Left renal cortex interstitium (tissue), 4 donors: ENCODE data around the gene DSCAML1. TPM values are rescaled to one million over a fixed set of nuclear protein-coding genes. Genes with fewer than 3 reads are reported as not detected.

Experiments used
- DNase-seq, 4 donors: peaks; one replicate each; pipeline ENCODE4 v3.0.0-alpha.2; 2013; ENCODE audit warnings: low read depth in 4 of 4, low spot score in 2 of 4, missing footprints in 1 of 4
- polyA plus RNA-seq, 4 donors: library from polyadenylated mRNA; unstranded; fragments of 120-200 nt; gene quantifications; one replicate each; pipeline ENCODE4 v1.2.1, GENCODE V29; 2013; ENCODE audit not compliant: insufficient read length in 4 of 4

Gene DSCAML1
- polyA plus RNA-seq, 4 donors: 1.3 to 4.0 (median 2.0) TPM

GRCh38 chr11:117483372-117483771, 313.6 kb downstream of the DSCAML1 start:
- DNase-seq: no peak

GRCh38 chr11:117482881-117483280, 314.1 kb downstream of the DSCAML1 start:
- DNase-seq: no peak

- no peak for DNase-seq
Measured at GRCh38 chr11:117481885-117482284, 315.1 kb downstream of the DSCAML1 start.

GRCh38 chr11:117481036-117481435, 316.0 kb downstream of the DSCAML1 start:
- no peak for DNase-seq

- DNase-seq: no peak
Measured at GRCh38 chr11:117480221-117480620, 316.8 kb downstream of the DSCAML1 start.

- no peak for DNase-seq
Measured at GRCh38 chr11:117479372-117479771, 317.6 kb downstream of the DSCAML1 start.

GRCh38 chr11:117478926-117479325, 318.1 kb downstream of the DSCAML1 start:
- DNase-seq: no peak

- DNase-seq: no peak
Measured at GRCh38 chr11:117478126-117478860, 318.7 kb downstream of the DSCAML1 start.

- DNase-seq: no peak
Measured at GRCh38 chr11:117477721-117478120, 319.3 kb downstream of the DSCAML1 start.

GRCh38 chr11:117476531-117477142, 320.4 kb downstream of the DSCAML1 start:
- DNase-seq: no peak

GRCh38 chr11:117475716-117476530, 321.1 kb downstream of the DSCAML1 start:
- DNase-seq: no peak

- no peak for DNase-seq
Measured at GRCh38 chr11:117473481-117474091, 323.4 kb downstream of the DSCAML1 start.

GRCh38 chr11:117471776-117472175, 325.2 kb downstream of the DSCAML1 start:
- DNase-seq: no peak

GRCh38 chr11:117470576-117470975, 326.4 kb downstream of the DSCAML1 start:
- no peak for DNase-seq

GRCh38 chr11:117468888-117469287, 328.1 kb downstream of the DSCAML1 start:
- DNase-seq: no peak

- no peak for DNase-seq
Measured at GRCh38 chr11:117467770-117468169, 329.2 kb downstream of the DSCAML1 start.

- DNase-seq: no peak
Measured at GRCh38 chr11:117466966-117467365, 330.1 kb downstream of the DSCAML1 start.

GRCh38 chr11:117465236-117465997, 331.6 kb downstream of the DSCAML1 start:
- DNase-seq: no peak

GRCh38 chr11:117464778-117465177, 332.2 kb downstream of the DSCAML1 start:
- DNase-seq: no peak

- no peak for DNase-seq
Measured at GRCh38 chr11:117462864-117463247, 334.2 kb downstream of the DSCAML1 start.
